ENCODE data around the gene STT3A.
A peak's percentile ranks its signal among the peaks of the same experiment; 100 is the strongest.

Gene STT3A

GRCh38 chr11:125587480-125587879, 5.2 kb upstream of the STT3A start:
- Histone ChIP-seq H3K27ac (ENCODE audit: low read length) (no peak overlapping the region), H3K9ac (ENCODE audit: low read length in 2 of 2) (no peak overlapping the region), H3K9me3 (ENCODE audit: control insufficient read depth in 2 of 2, low read length in 2 of 2) (no peaks in the 10 kb centered on the region), H3K36me3 (ENCODE audit: control insufficient read depth in 2 of 2, insufficient read depth in 2 of 2, low read length in 2 of 2) (peaks cover 11% of the 10 kb centered on the region in 2 donors), H3K4me3 (ENCODE audit: low read length in 2 of 2) (no peak overlapping the region), H3K27me3 (ENCODE audit: control insufficient read depth in 1 of 2, insufficient read depth in 2 of 2, low read length in 2 of 2) (no peaks in the 10 kb centered on the region), H3K4me1 (ENCODE audit: control insufficient read depth, insufficient read depth, low read length) (peaks cover 6% of the 10 kb centered on the region)

DNA sequence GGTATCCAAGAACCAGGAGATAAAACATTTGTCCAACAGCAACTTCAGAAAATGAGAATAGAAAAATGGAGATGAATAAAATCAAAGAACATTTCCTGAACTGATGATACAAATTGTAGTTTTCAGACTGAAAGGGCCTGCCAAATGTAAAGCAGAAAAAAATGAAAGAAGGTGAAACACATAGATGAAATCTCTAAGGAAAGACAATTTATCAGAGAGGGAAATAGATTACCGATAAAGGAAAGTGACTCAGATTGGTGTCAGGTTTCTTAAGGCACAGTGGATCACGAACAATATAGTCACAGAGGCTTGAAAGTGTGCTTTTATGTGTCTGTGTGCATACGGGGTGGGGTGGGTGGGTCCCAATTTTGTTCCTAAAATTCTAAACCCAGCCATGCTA, 4.1 kb upstream of the STT3A start:
- H3K36me3 ChIP-seq (ENCODE audit: control insufficient read depth in 2 of 2, insufficient read depth in 2 of 2, low read length in 2 of 2) = peaks cover 2 to 7% of the 10 kb centered on the region in 2 donors
- no peaks in the 10 kb centered on the region for H3K27me3 ChIP-seq (ENCODE audit: control insufficient read depth in 1 of 2, insufficient read depth in 2 of 2, low read length in 2 of 2)
- no peak overlapping the region for H3K27ac ChIP-seq (ENCODE audit: low read length)
- peaks cover 6% of the 10 kb centered on the region for H3K4me1 ChIP-seq (ENCODE audit: control insufficient read depth, insufficient read depth, low read length)
- H3K4me3 ChIP-seq (ENCODE audit: low read length in 2 of 2) = no peak overlapping the region
- H3K9me3 ChIP-seq (ENCODE audit: control insufficient read depth in 2 of 2, low read length in 2 of 2) = no peaks in the 10 kb centered on the region
- no peak overlapping the region for H3K9ac ChIP-seq (ENCODE audit: low read length in 2 of 2)

GRCh38 chr11:125591649-125592304, 875 bp upstream of the STT3A start:
- Histone ChIP-seq H3K36me3 (ENCODE audit: control insufficient read depth in 2 of 2, insufficient read depth in 2 of 2, low read length in 2 of 2) (no peaks in the 10 kb centered on the region), H3K4me3 (ENCODE audit: low read length in 2 of 2) (peak overlapping the region; percentile 73 to 99), H3K27ac (ENCODE audit: low read length) (peak overlapping the region; percentile 98), H3K9me3 (ENCODE audit: control insufficient read depth in 2 of 2, low read length in 2 of 2) (no peaks in the 10 kb centered on the region), H3K4me1 (ENCODE audit: control insufficient read depth, insufficient read depth, low read length) (peaks cover 6% of the 10 kb centered on the region), H3K9ac (ENCODE audit: low read length in 2 of 2) (peak overlapping the region; percentile 90 to 100), H3K27me3 (ENCODE audit: control insufficient read depth in 1 of 2, insufficient read depth in 2 of 2, low read length in 2 of 2) (no peaks in the 10 kb centered on the region)

DNA sequence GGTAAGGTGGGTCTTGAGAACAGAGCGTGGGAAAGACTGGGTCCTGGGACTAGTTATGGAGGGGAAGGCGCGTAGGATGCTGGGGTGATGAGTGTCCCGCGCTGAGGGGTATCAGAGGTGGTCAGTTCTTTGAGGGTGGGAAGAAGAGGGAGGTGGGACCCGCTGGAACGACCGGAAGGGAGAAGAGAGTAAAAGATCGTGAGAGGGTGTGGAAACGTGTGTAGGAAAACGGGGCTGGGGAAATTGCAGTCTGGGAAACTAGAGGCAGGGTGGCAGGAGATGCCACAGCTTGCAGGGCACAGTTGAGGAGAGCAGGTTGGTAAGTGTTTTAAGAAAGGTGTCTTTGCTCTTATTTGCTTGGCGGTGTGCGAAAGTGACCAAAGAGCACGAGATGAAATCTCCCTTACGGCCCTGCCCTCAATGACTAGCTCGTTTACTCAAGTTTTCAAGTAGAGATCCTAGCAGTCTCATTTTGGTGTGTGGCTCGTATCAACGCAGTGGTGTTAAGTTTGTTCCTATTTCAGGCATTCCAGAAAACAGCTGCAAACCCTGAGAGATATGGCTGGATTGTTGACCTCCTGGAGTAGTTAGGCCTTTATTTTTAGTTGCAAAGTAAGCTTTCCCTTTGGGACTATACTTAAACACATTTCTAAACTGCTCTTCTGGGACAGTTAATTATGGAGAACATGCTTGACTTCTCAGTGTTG, 615 bp downstream of the STT3A start:
- Histone ChIP-seq H3K4me3 (ENCODE audit: low read length in 2 of 2) (peak overlapping the region; percentile 89 to 99), H3K27me3 (ENCODE audit: control insufficient read depth in 1 of 2, insufficient read depth in 2 of 2, low read length in 2 of 2) (no peaks in the 10 kb centered on the region), H3K4me1 (ENCODE audit: control insufficient read depth, insufficient read depth, low read length) (peaks cover 6% of the 10 kb centered on the region), H3K9ac (ENCODE audit: low read length in 2 of 2) (peak overlapping the region; percentile 82 to 85), H3K27ac (ENCODE audit: low read length) (peak overlapping the region; percentile 98), H3K9me3 (ENCODE audit: control insufficient read depth in 2 of 2, low read length in 2 of 2) (no peaks in the 10 kb centered on the region), H3K36me3 (ENCODE audit: control insufficient read depth in 2 of 2, insufficient read depth in 2 of 2, low read length in 2 of 2) (peaks cover 3 to 8% of the 10 kb centered on the region in 2 donors)

DNA sequence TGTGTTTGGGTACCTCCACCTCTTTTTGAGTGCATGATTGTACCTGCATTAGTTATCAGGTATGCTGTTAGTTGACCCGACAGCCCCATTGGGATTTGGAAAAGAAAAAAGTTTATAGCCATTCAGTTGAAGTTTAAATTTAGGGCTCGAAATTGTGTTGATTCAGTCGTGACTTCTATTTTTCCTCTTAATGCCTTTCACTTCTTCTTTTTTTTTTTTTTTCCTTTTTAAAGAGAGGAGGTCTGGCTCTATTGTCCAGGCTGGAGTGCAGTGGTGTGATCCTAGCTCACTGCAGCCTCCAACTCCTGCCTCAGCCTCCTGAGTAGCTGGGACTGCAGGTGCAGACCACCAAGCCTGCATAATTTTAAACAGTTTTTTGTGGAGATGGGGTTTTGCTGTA, 2.3 kb downstream of the STT3A start:
- Histone ChIP-seq H3K27me3 (ENCODE audit: control insufficient read depth in 1 of 2, insufficient read depth in 2 of 2, low read length in 2 of 2) (no peaks in the 10 kb centered on the region), H3K27ac (ENCODE audit: low read length) (no peak overlapping the region), H3K36me3 (ENCODE audit: control insufficient read depth in 2 of 2, insufficient read depth in 2 of 2, low read length in 2 of 2) (peaks cover 9 to 15% of the 10 kb centered on the region in 2 donors), H3K4me3 (ENCODE audit: low read length in 2 of 2) (no peak overlapping the region), H3K4me1 (ENCODE audit: control insufficient read depth, insufficient read depth, low read length) (peaks cover 6% of the 10 kb centered on the region), H3K9me3 (ENCODE audit: control insufficient read depth in 2 of 2, low read length in 2 of 2) (no peaks in the 10 kb centered on the region), H3K9ac (ENCODE audit: low read length in 2 of 2) (no peak overlapping the region)

DNA sequence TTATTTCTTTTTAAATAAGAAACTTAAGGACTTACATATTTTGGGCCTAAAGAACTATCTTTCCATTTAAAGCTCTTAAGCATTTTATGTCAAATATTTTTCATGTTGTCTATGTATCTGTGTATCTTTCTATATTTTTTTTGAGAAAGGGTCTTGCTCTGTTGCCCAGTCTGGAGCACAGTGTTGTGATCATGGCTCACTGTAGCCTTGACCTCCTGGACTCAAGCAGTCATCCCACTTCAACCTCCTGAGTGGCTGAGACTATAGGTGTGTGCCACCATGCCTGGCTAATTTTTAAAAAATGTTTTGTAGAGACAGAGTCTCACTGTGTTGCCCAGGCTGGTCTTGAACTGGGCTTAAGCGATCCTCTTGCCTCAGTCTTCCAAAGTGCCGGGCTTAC, 8.0 kb downstream of the STT3A start:
- no peaks in the 10 kb centered on the region for H3K9me3 ChIP-seq (ENCODE audit: control insufficient read depth in 2 of 2, low read length in 2 of 2)
- no peak overlapping the region for H3K27ac ChIP-seq (ENCODE audit: low read length)
- H3K27me3 ChIP-seq (ENCODE audit: control insufficient read depth in 1 of 2, insufficient read depth in 2 of 2, low read length in 2 of 2) = no peaks in the 10 kb centered on the region
- H3K4me1 ChIP-seq (ENCODE audit: control insufficient read depth, insufficient read depth, low read length) = no peaks in the 10 kb centered on the region
- no peak overlapping the region for H3K4me3 ChIP-seq (ENCODE audit: low read length in 2 of 2)
- peaks cover 49% of the 10 kb centered on the region in 2 donors for H3K36me3 ChIP-seq (ENCODE audit: control insufficient read depth in 2 of 2, insufficient read depth in 2 of 2, low read length in 2 of 2)
- no peak overlapping the region for H3K9ac ChIP-seq (ENCODE audit: low read length in 2 of 2)

GRCh38 chr11:125603207-125603606, 10.6 kb downstream of the STT3A start:
- no peaks in the 10 kb centered on the region for H3K9me3 ChIP-seq (ENCODE audit: control insufficient read depth in 2 of 2, low read length in 2 of 2)
- H3K27ac ChIP-seq (ENCODE audit: low read length) = no peak overlapping the region
- no peak overlapping the region for H3K4me3 ChIP-seq (ENCODE audit: low read length in 2 of 2)
- H3K27me3 ChIP-seq (ENCODE audit: control insufficient read depth in 1 of 2, insufficient read depth in 2 of 2, low read length in 2 of 2) = no peaks in the 10 kb centered on the region
- no peaks in the 10 kb centered on the region for H3K4me1 ChIP-seq (ENCODE audit: control insufficient read depth, insufficient read depth, low read length)
- no peak overlapping the region for H3K9ac ChIP-seq (ENCODE audit: low read length in 2 of 2)
- peaks cover 64 to 68% of the 10 kb centered on the region in 2 donors for H3K36me3 ChIP-seq (ENCODE audit: control insufficient read depth in 2 of 2, insufficient read depth in 2 of 2, low read length in 2 of 2)

DNA sequence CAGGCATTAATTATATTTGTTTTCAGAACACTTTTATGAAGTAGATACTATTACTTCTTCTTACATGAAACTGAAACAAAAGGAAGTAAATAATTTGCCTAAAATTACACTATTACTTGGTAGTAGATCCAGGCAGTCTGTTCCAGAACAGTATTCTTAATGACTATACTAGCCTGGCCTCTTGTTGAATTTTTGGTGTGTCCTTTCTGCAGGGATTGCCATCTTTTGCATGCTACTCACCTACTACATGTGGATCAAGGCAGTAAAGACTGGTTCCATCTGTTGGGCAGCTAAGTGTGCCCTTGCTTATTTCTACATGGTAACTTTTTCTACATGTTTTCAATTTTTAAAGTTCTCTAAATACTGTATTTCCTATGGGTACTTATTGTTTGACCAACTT, 12.8 kb downstream of the STT3A start:
- Histone ChIP-seq H3K9me3 (ENCODE audit: control insufficient read depth in 2 of 2, low read length in 2 of 2) (no peaks in the 10 kb centered on the region), H3K4me3 (ENCODE audit: low read length in 2 of 2) (no peak overlapping the region), H3K27me3 (ENCODE audit: control insufficient read depth in 1 of 2, insufficient read depth in 2 of 2, low read length in 2 of 2) (no peaks in the 10 kb centered on the region), H3K27ac (ENCODE audit: low read length) (no peak overlapping the region), H3K36me3 (ENCODE audit: control insufficient read depth in 2 of 2, insufficient read depth in 2 of 2, low read length in 2 of 2) (peaks cover 68 to 74% of the 10 kb centered on the region in 2 donors), H3K4me1 (ENCODE audit: control insufficient read depth, insufficient read depth, low read length) (no peaks in the 10 kb centered on the region), H3K9ac (ENCODE audit: low read length in 2 of 2) (no peak overlapping the region)

- Histone ChIP-seq H3K9me3 (ENCODE audit: control insufficient read depth in 2 of 2, low read length in 2 of 2) (no peaks in the 10 kb centered on the region), H3K4me3 (ENCODE audit: low read length in 2 of 2) (no peak overlapping the region), H3K36me3 (ENCODE audit: control insufficient read depth in 2 of 2, insufficient read depth in 2 of 2, low read length in 2 of 2) (peaks cover 68 to 71% of the 10 kb centered on the region in 2 donors), H3K27me3 (ENCODE audit: control insufficient read depth in 1 of 2, insufficient read depth in 2 of 2, low read length in 2 of 2) (no peaks in the 10 kb centered on the region), H3K27ac (ENCODE audit: low read length) (no peak overlapping the region), H3K9ac (ENCODE audit: low read length in 2 of 2) (no peak overlapping the region), H3K4me1 (ENCODE audit: control insufficient read depth, insufficient read depth, low read length) (no peaks in the 10 kb centered on the region)
Measured at GRCh38 chr11:125609545-125609944, 16.9 kb downstream of the STT3A start.

- Histone ChIP-seq H3K9me3 (ENCODE audit: control insufficient read depth in 2 of 2, low read length in 2 of 2) (no peaks in the 10 kb centered on the region), H3K27me3 (ENCODE audit: control insufficient read depth in 1 of 2, insufficient read depth in 2 of 2, low read length in 2 of 2) (no peaks in the 10 kb centered on the region), H3K27ac (ENCODE audit: low read length) (no peak overlapping the region), H3K4me3 (ENCODE audit: low read length in 2 of 2) (no peak overlapping the region), H3K4me1 (ENCODE audit: control insufficient read depth, insufficient read depth, low read length) (no peaks in the 10 kb centered on the region), H3K36me3 (ENCODE audit: control insufficient read depth in 2 of 2, insufficient read depth in 2 of 2, low read length in 2 of 2) (peaks cover 40 to 52% of the 10 kb centered on the region in 2 donors), H3K9ac (ENCODE audit: low read length in 2 of 2) (no peak overlapping the region)
Measured at GRCh38 chr11:125618383-125618782, 25.7 kb downstream of the STT3A start.

DNA sequence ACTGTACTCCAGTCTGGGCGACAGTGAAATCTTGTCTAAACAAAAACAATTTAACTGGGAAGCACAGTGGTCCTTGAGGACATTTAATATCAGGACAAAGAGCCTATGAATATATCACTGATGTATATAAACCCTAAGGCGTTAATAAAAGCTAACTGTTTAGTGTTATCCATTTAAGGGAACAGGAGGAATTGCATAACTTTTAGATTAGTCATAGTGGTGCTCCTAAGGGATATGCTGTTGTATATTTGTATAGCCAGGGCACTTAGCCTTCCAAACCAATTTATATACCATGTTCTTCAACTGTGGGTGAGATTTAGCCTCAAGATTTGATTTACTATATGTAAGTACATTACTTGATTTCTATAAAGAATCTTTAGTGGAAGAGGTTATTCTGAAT, 29.3 kb downstream of the STT3A start:
- peaks cover 24 to 42% of the 10 kb centered on the region in 2 donors for H3K36me3 ChIP-seq (ENCODE audit: control insufficient read depth in 2 of 2, insufficient read depth in 2 of 2, low read length in 2 of 2)
- no peak overlapping the region for H3K27ac ChIP-seq (ENCODE audit: low read length)
- H3K27me3 ChIP-seq (ENCODE audit: control insufficient read depth in 1 of 2, insufficient read depth in 2 of 2, low read length in 2 of 2) = no peaks in the 10 kb centered on the region
- no peaks in the 10 kb centered on the region for H3K9me3 ChIP-seq (ENCODE audit: control insufficient read depth in 2 of 2, low read length in 2 of 2)
- no peak overlapping the region for H3K4me3 ChIP-seq (ENCODE audit: low read length in 2 of 2)
- peaks cover 16% of the 10 kb centered on the region for H3K4me1 ChIP-seq (ENCODE audit: control insufficient read depth, insufficient read depth, low read length)
- H3K9ac ChIP-seq (ENCODE audit: low read length in 2 of 2) = peak overlapping the region in 1 of 2 donors; percentile 32
